Measurements from ENCODE around the gene ZNF827. TPM values are rescaled to one million over a fixed set of nuclear protein-coding genes. Genes with fewer than 3 reads are reported as not detected.

Gene ZNF827
- total RNA-seq, 2 donors from 2014 or later, result 10.3 to 37.1 TPM

DNA sequence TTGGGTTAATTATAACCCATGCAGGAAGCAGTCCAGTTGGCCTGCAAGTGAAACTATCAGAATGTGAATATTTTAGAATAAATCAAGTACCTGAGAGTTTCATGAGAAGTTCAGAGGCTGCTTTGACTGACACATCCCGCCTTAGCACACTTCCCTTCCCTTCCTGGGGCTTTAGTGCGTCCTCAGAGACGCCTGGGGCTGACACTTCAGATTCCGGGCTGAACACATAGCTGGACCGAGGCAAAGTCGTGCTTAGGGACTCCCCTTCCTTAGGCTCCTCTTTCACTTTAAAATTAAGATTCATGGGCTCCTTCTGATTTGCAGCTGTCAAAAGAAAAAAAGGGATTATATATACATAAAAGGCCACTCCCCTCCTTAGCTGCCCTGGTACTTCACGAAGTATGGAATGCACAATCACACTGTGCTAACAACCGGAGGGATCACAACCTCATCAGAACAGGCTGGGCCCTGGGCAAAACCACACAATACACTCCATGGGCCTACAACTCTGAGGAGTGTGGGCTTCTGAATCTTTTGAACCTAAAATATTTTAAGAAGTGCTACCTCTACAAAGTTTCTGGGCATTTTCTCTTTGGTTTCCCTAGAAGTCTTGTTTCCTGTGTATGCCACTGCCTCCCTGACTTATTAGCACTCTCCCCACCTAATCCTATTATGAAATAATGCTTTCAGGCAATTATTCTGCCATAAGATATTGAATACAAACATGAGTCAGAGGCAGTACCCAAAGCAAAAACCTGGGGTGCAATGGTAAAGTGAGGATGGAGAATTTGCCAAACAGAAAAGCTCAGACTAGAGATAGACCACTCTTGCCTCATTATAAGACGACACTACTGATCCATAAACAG lies 68.2 kb downstream of the ZNF827 start:
- peaks cover 11% of the 10 kb centered on the region for H3K4me1 Mint-ChIP-seq
- ATAC-seq (replicated peaks), result no peak
- H3K36me3 Mint-ChIP-seq (ENCODE audit: low read depth), result peaks cover 46% of the 10 kb centered on the region
- no peaks in the 10 kb centered on the region for H3K9me3 Mint-ChIP-seq
- H3K27ac Mint-ChIP-seq, result no peak overlapping the region
- H3K27me3 Mint-ChIP-seq, result no peaks in the 10 kb centered on the region
- H3K4me3 Mint-ChIP-seq, result no peak overlapping the region

DNA sequence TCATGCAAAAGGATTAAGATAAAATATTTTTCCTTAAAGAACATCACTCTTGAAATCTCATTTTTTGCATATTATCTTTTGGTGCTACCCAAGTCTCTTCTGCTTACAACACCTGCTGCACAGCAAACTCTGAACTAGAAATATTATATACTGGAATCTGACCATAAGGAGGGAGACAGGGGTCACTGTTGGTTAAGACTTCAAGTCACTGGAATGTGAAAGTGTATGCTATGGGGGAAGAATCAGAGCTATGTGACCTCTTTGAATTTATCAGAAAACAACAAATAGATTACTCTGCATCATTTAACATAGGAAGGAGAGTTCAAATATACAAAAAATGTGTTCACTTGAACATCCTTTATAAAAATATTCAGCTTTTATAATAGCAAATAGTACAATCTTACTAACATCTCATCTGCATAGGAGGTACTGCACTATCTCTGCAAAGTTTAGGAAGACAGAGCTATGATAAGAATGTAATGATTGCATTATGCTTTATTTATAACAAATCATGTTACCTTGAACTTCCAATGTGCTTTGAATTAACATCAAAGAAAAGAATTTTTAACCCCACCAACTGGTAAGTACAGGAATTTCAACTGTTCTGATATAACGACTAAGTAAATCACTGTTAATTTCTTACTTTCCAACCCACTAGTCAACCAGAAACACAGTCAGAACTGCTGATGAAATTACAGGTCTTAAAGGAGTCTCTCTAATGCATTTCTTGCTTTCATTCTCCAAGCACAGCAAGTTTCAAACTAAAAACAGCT lies 69.8 kb downstream of the ZNF827 start:
- peaks cover 11% of the 10 kb centered on the region for H3K4me1 Mint-ChIP-seq
- no peak overlapping the region for H3K4me3 Mint-ChIP-seq
- H3K9me3 Mint-ChIP-seq, result no peaks in the 10 kb centered on the region
- no peaks in the 10 kb centered on the region for H3K27me3 Mint-ChIP-seq
- peaks cover 47% of the 10 kb centered on the region for H3K36me3 Mint-ChIP-seq (ENCODE audit: low read depth)
- peak overlapping the region; percentile 54 for H3K27ac Mint-ChIP-seq
- peak; percentile 65 for ATAC-seq (replicated peaks)

GRCh38 chr4:145867406-145867805 lies 71.2 kb downstream of the ZNF827 start:
- H3K27me3 Mint-ChIP-seq, result no peaks in the 10 kb centered on the region
- no peak for ATAC-seq (replicated peaks)
- peaks cover 61% of the 10 kb centered on the region for H3K36me3 Mint-ChIP-seq (ENCODE audit: low read depth)
- no peak overlapping the region for H3K4me3 Mint-ChIP-seq
- H3K9me3 Mint-ChIP-seq, result no peaks in the 10 kb centered on the region
- peaks cover 11% of the 10 kb centered on the region for H3K4me1 Mint-ChIP-seq
- no peak overlapping the region for H3K27ac Mint-ChIP-seq

DNA sequence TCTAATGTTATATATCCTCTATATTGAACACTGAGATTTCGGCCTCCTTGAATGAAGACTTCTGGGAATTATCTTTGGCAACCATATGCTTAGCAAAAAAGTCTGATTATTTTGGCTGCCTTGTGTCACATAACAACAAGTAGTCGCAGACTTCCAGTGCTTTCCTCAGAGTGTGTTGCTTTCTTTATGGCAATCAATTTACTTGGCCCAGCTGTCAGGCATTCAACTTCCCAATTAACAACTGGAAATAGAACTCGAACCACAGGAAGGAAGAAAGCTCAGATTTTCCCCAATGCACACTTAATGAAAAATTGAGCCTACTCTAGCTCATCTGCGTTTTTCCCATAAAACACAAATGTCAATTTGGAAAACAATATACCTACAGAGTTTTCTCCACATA lies 71.6 kb downstream of the ZNF827 start:
- Mint-ChIP-seq H3K4me1 (peaks cover 9% of the 10 kb centered on the region), H3K4me3 (no peak overlapping the region), H3K36me3 (ENCODE audit: low read depth) (peaks cover 59% of the 10 kb centered on the region), H3K27ac (no peak overlapping the region), H3K9me3 (no peaks in the 10 kb centered on the region), H3K27me3 (no peaks in the 10 kb centered on the region)
- no peak for ATAC-seq (replicated peaks)

- Mint-ChIP-seq H3K4me3 (no peak overlapping the region), H3K36me3 (ENCODE audit: low read depth) (peaks cover 67% of the 10 kb centered on the region), H3K27ac (no peak overlapping the region), H3K27me3 (no peaks in the 10 kb centered on the region), H3K9me3 (no peaks in the 10 kb centered on the region), H3K4me1 (no peaks in the 10 kb centered on the region)
- ATAC-seq (replicated peaks), result no peak
Measured at GRCh38 chr4:145865274-145865941, 73.2 kb downstream of the ZNF827 start.

GRCh38 chr4:145863191-145863590 lies 75.4 kb downstream of the ZNF827 start:
- no peak overlapping the region for H3K27ac Mint-ChIP-seq
- peaks cover 62% of the 10 kb centered on the region for H3K36me3 Mint-ChIP-seq (ENCODE audit: low read depth)
- no peak overlapping the region for H3K4me3 Mint-ChIP-seq
- no peak for ATAC-seq (replicated peaks)
- H3K27me3 Mint-ChIP-seq, result no peaks in the 10 kb centered on the region
- H3K9me3 Mint-ChIP-seq, result no peaks in the 10 kb centered on the region
- no peaks in the 10 kb centered on the region for H3K4me1 Mint-ChIP-seq

DNA sequence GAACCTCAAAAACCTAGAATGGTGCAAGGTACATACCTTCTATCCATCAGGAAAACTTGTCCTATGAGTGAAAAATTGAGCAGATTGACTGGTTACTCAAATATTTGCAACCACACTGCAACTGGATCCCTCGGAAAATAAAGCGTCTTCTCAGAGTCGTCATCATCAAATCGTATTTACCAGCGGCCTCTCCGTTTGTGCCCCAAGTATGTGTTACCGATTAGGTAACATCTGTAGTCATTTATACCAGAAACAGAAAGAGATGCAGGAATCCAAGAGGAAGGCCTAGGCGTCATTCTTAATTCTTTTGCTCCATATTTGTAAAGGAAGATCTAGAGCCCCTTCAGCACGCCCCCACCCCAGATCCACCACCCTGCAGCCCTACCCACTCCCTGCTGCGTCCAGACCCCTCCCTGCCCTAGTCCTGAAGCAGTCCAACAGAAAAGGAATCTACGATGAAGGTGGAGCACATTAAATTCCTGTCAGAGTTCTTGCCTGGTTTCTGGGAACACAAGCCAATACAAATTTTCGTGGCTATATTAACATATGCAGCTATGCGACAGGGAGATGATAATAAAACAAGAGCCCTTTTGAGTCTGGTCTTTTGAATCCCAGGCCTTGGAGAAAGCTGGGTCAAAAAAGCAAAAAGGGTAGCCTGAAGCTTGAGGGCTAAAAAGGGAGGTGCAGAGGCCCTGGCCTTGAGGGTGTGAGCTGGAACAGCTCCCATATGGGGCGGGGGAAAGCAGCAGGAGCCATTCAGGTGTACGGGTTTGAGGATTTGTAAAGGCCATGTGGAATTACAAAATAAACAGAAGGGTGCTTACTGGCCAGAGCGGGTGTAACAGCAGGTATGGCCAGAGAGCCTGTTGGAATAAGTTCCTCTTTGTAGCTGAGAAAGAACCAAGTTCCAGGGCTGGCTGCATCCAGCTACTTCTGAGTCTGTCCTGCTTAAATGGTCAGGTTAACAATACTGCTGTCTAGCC lies 77.0 kb downstream of the ZNF827 start:
- peaks cover 49% of the 10 kb centered on the region for H3K36me3 Mint-ChIP-seq (ENCODE audit: low read depth)
- H3K4me1 Mint-ChIP-seq, result no peaks in the 10 kb centered on the region
- ATAC-seq (replicated peaks), result no peak
- no peak overlapping the region for H3K4me3 Mint-ChIP-seq
- H3K9me3 Mint-ChIP-seq, result no peaks in the 10 kb centered on the region
- no peaks in the 10 kb centered on the region for H3K27me3 Mint-ChIP-seq
- no peak overlapping the region for H3K27ac Mint-ChIP-seq

- H3K4me3 Mint-ChIP-seq, result no peak overlapping the region
Measured at GRCh38 chr4:145860897-145861296, 77.7 kb downstream of the ZNF827 start.

GRCh38 chr4:145860446-145860845 lies 78.2 kb downstream of the ZNF827 start:
- Mint-ChIP-seq H3K27me3 (no peaks in the 10 kb centered on the region), H3K4me1 (no peaks in the 10 kb centered on the region), H3K4me3 (no peak overlapping the region), H3K9me3 (no peaks in the 10 kb centered on the region), H3K36me3 (ENCODE audit: low read depth) (peaks cover 49% of the 10 kb centered on the region), H3K27ac (no peak overlapping the region)
- ATAC-seq (replicated peaks), result no peak

More at GRCh38 chr4:145860897-145861296, 77.7 kb downstream of the ZNF827 start:
- H3K36me3 Mint-ChIP-seq (ENCODE audit: low read depth), result peaks cover 49% of the 10 kb centered on the region
- H3K4me1 Mint-ChIP-seq, result no peaks in the 10 kb centered on the region
- H3K27me3 Mint-ChIP-seq, result no peaks in the 10 kb centered on the region
- H3K9me3 Mint-ChIP-seq, result no peaks in the 10 kb centered on the region
- ATAC-seq (replicated peaks), result no peak
- no peak overlapping the region for H3K27ac Mint-ChIP-seq

DNA sequence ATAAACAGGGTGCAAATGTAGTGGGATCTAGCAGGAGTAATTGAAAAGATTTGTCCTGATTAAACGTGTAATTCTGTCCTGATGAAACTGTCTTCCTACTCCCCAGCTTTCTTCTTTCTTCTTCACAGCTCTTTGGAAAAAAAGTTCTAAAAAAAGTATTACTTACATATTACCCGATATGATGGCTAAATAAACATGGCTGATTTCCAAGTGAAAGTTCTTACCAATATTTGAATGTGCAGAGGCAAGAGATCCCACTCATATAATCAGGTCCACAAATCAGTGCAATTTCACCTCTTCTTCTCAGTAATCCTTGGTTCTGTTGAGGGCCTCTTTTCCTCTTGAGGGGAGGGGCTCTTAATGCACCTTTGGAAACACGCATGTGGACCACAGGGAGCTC lies 78.7 kb downstream of the ZNF827 start:
- Mint-ChIP-seq H3K4me3 (no peak overlapping the region), H3K27me3 (no peaks in the 10 kb centered on the region), H3K27ac (no peak overlapping the region), H3K36me3 (ENCODE audit: low read depth) (peaks cover 49% of the 10 kb centered on the region), H3K4me1 (no peaks in the 10 kb centered on the region), H3K9me3 (no peaks in the 10 kb centered on the region)
- no peak for ATAC-seq (replicated peaks)

DNA sequence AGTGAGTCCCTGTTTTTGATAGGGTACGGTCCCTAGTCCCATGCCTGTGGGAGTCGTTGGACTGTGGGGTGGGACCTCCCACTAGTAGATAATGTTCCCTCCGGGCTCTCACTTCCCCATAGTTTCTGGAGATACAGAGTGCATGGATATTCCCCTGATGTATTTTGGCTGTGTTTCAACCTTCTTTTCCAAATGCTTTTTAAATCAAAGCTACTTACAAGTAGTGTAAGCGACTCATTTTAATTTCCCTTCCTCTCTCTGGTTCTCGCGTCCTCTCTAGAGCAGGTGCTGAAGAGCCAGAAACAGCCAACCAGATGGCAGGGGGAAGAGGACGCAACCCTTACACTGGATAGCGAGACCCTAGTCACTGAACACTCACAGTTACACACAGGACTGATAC lies 79.2 kb downstream of the ZNF827 start:
- peaks cover 49% of the 10 kb centered on the region for H3K36me3 Mint-ChIP-seq (ENCODE audit: low read depth)
- no peaks in the 10 kb centered on the region for H3K4me1 Mint-ChIP-seq
- no peak overlapping the region for H3K4me3 Mint-ChIP-seq
- H3K9me3 Mint-ChIP-seq, result no peaks in the 10 kb centered on the region
- no peaks in the 10 kb centered on the region for H3K27me3 Mint-ChIP-seq
- H3K27ac Mint-ChIP-seq, result no peak overlapping the region
- ATAC-seq (replicated peaks), result no peak

GRCh38 chr4:145852256-145852839 lies 86.3 kb downstream of the ZNF827 start:
- Mint-ChIP-seq H3K36me3 (ENCODE audit: low read depth) (peaks cover 27% of the 10 kb centered on the region), H3K9me3 (no peaks in the 10 kb centered on the region), H3K27ac (peak overlapping the region; percentile 32), H3K27me3 (no peaks in the 10 kb centered on the region), H3K4me1 (no peaks in the 10 kb centered on the region), H3K4me3 (no peak overlapping the region)
- ATAC-seq (replicated peaks), result no peak

GRCh38 chr4:145851511-145852201 lies 87.0 kb downstream of the ZNF827 start:
- Mint-ChIP-seq H3K27ac (peak overlapping the region; percentile 32), H3K9me3 (no peaks in the 10 kb centered on the region), H3K27me3 (no peaks in the 10 kb centered on the region), H3K4me1 (no peaks in the 10 kb centered on the region), H3K4me3 (no peak overlapping the region), H3K36me3 (ENCODE audit: low read depth) (peaks cover 30% of the 10 kb centered on the region)
- ATAC-seq (replicated peaks), result no peak
